Measurements from ENCODE around the gene GPR108.
"Not testable (repeated sequence)": the region's sequence is repeated elsewhere in the genome, so short reads cannot be mapped to it uniquely, and the experiment has no call there.

The GPR108 gene

GRCh38 chr19:6710273-6711077 lies 26.9 kb downstream of the GPR108 start:
- H3K27ac ChIP-seq: no peak overlapping the region
- DNase-seq (ENCODE audit: low read depth, low spot score): no peak

GRCh38 chr19:6709549-6709948 lies 27.8 kb downstream of the GPR108 start:
- DNase-seq (ENCODE audit: low read depth, low spot score): no peak
- H3K27ac ChIP-seq: no peak overlapping the region

GRCh38 chr19:6708913-6709312 lies 28.5 kb downstream of the GPR108 start:
- DNase-seq (ENCODE audit: low read depth, low spot score); H3K27ac ChIP-seq: not testable (repeated sequence)

- DNase-seq (ENCODE audit: low read depth, low spot score): no peak
- no peak overlapping the region for H3K27ac ChIP-seq
These were observed 29.0 kb downstream of the GPR108 start for GRCh38 chr19:6708346-6708745.

- H3K27ac ChIP-seq: no peak overlapping the region
- no peak for DNase-seq (ENCODE audit: low read depth, low spot score)
These were observed 29.7 kb downstream of the GPR108 start for GRCh38 chr19:6707658-6708018.

GRCh38 chr19:6707011-6707657 lies 30.2 kb downstream of the GPR108 start:
- DNase-seq (ENCODE audit: low read depth, low spot score): no peak
- H3K27ac ChIP-seq: no peak overlapping the region

- no peak for DNase-seq (ENCODE audit: low read depth, low spot score)
These were observed 30.8 kb downstream of the GPR108 start for GRCh38 chr19:6706633-6706958.

GRCh38 chr19:6705931-6706632 lies 31.3 kb downstream of the GPR108 start:
- no peak overlapping the region for H3K27ac ChIP-seq
- no peak for DNase-seq (ENCODE audit: low read depth, low spot score)

More at GRCh38 chr19:6706633-6706958, 30.8 kb downstream of the GPR108 start:
- H3K27ac ChIP-seq: no peak overlapping the region

- no peak overlapping the region for H3K27ac ChIP-seq
- no peak for DNase-seq (ENCODE audit: low read depth, low spot score)
These were observed 36.6 kb downstream of the GPR108 start for GRCh38 chr19:6700586-6701316.

- DNase-seq (ENCODE audit: low read depth, low spot score): no peak
- no peak overlapping the region for H3K27ac ChIP-seq
These were observed 37.4 kb downstream of the GPR108 start for GRCh38 chr19:6699935-6700334.

- H3K27ac ChIP-seq: no peak overlapping the region
- DNase-seq (ENCODE audit: low read depth, low spot score): no peak
These were observed 40.1 kb downstream of the GPR108 start for GRCh38 chr19:6697291-6697690.

- DNase-seq (ENCODE audit: low read depth, low spot score): no peak
- H3K27ac ChIP-seq: no peak overlapping the region
These were observed 41.0 kb downstream of the GPR108 start for GRCh38 chr19:6696239-6696820.

GRCh38 chr19:6694147-6694815 lies 43.1 kb downstream of the GPR108 start:
- no peak overlapping the region for H3K27ac ChIP-seq
- DNase-seq (ENCODE audit: low read depth, low spot score): no peak

- no peak for DNase-seq (ENCODE audit: low read depth, low spot score)
- no peak overlapping the region for H3K27ac ChIP-seq
These were observed 43.7 kb downstream of the GPR108 start for GRCh38 chr19:6693681-6694080.

GRCh38 chr19:6693056-6693471 lies 44.3 kb downstream of the GPR108 start:
- H3K27ac ChIP-seq: no peak overlapping the region
- no peak for DNase-seq (ENCODE audit: low read depth, low spot score)

- no peak for DNase-seq (ENCODE audit: low read depth, low spot score)
- no peak overlapping the region for H3K27ac ChIP-seq
These were observed 45.4 kb downstream of the GPR108 start for GRCh38 chr19:6692027-6692426.

GRCh38 chr19:6691342-6691741 lies 46.0 kb downstream of the GPR108 start:
- no peak overlapping the region for H3K27ac ChIP-seq
- DNase-seq (ENCODE audit: low read depth, low spot score): no peak

GRCh38 chr19:6690160-6690885 lies 47.1 kb downstream of the GPR108 start:
- no peak overlapping the region for H3K27ac ChIP-seq
- DNase-seq (ENCODE audit: low read depth, low spot score): no peak

- no peak overlapping the region for H3K27ac ChIP-seq
- no peak for DNase-seq (ENCODE audit: low read depth, low spot score)
These were observed 50.3 kb downstream of the GPR108 start for GRCh38 chr19:6687114-6687513.

All from epithelial cell of prostate (primary cell).